ENCODE results near the gene TOM1L2.
A peak's percentile ranks its signal among the peaks of the same experiment; 100 is the strongest.

The TOM1L2 gene

DNA sequence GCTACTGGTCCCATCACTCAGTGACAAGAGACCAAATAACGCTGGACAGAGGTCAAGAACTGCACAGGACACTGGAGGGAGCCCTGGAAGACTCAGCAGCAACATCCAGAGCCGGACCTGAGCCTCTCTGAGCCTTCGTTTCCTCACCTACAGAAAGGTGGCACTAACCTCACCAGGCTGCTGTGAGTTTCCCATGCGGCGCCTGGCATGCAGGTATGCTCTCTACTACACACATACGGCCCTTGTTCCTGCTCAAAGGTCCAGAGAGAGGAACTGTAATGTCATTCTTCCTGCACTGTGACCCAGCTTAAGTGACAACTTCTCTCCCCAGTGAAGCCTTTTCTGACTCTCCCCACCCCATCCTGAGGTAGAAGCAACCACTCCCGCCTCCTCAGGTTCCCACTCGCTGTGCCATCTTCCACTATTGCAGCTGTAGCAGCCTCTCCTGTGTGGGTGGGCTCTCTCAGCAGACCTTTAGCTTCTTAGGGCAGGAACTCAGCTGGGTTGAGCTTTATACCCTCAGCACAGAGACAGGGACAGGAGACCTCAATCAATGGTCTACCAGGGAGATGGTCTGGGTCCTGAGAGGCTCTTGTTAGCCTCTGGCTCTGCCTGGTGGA is 91.5 kb downstream of the TOM1L2 start:
- H3K4me1 ChIP-seq (ENCODE audit: control insufficient read depth, insufficient read depth, low read length), result peaks cover 26% of the 10 kb centered on the region
- no peak overlapping the region for H3K9ac ChIP-seq (ENCODE audit: low read length)
- peaks cover 80% of the 10 kb centered on the region for H3K36me3 ChIP-seq (ENCODE audit: control insufficient read depth, insufficient read depth, low read length, severe bottlenecking)
- H3K4me3 ChIP-seq (ENCODE audit: low read length), result no peak overlapping the region
- no peaks in the 10 kb centered on the region for H3K27me3 ChIP-seq (replicated peaks; ENCODE audit: control insufficient read depth, insufficient read depth, low read length)
- H3K9me3 ChIP-seq (ENCODE audit: control insufficient read depth, low read length), result no peaks in the 10 kb centered on the region
- DNase-seq (ENCODE audit: low read depth), result no peak

DNA sequence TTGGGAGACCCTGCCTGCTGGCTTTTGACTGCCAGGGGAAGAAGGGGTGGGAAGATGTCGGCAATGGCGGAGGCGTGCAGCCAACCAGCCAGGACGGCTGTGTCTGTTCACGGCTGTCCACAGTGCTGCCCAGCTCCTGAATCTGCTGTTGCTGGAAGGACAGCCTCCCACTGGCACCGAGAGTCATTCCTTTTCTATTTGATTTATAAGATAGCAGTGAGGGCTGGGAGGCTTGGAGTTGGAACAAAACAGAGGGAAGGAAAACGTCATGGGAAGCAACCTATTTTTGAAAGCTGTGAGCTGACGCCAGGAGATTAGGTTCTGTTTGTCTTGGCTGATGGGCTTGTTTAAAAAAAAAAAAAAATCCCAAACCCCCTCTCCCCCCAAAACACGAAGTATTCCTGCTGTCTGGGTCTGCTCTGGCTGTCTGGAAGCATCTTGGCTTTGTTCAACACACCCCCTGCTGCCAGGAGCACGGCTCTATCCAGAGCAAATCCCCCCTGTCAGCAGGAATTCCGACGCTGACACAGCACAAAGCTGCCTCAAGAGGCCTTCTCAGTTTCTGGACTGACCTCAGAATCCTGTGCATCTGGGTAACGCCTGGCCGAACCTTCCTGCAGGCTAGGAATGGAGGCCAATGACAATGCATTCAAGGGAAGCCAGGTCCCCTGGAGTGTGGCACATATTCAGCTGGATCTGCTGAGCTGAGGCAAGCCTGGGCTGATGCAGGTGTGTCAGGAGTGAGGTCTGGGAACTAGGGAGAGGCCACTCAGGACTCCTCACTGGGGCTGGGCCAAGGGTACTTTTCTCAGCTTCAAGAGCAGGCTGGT is 94.5 kb downstream of the TOM1L2 start:
- H3K9ac ChIP-seq (ENCODE audit: low read length), result peak overlapping the region; percentile 51
- H3K36me3 ChIP-seq (ENCODE audit: control insufficient read depth, insufficient read depth, low read length, severe bottlenecking), result peaks cover 70% of the 10 kb centered on the region
- H3K27me3 ChIP-seq (replicated peaks; ENCODE audit: control insufficient read depth, insufficient read depth, low read length), result no peaks in the 10 kb centered on the region
- peaks cover 26% of the 10 kb centered on the region for H3K4me1 ChIP-seq (ENCODE audit: control insufficient read depth, insufficient read depth, low read length)
- peak; percentile 89 for DNase-seq (ENCODE audit: low read depth)
- H3K9me3 ChIP-seq (ENCODE audit: control insufficient read depth, low read length), result no peaks in the 10 kb centered on the region
- peak overlapping the region; percentile 39 for H3K4me3 ChIP-seq (ENCODE audit: low read length)

GRCh38 chr17:17876959-17877528 is 95.2 kb downstream of the TOM1L2 start:
- Histone ChIP-seq H3K27me3 (replicated peaks; ENCODE audit: control insufficient read depth, insufficient read depth, low read length) (no peaks in the 10 kb centered on the region), H3K4me1 (ENCODE audit: control insufficient read depth, insufficient read depth, low read length) (peaks cover 26% of the 10 kb centered on the region), H3K9me3 (ENCODE audit: control insufficient read depth, low read length) (no peaks in the 10 kb centered on the region), H3K36me3 (ENCODE audit: control insufficient read depth, insufficient read depth, low read length, severe bottlenecking) (peaks cover 63% of the 10 kb centered on the region), H3K4me3 (ENCODE audit: low read length) (peak overlapping the region; percentile 39), H3K9ac (ENCODE audit: low read length) (peak overlapping the region; percentile 51)
- DNase-seq (ENCODE audit: low read depth), result peak; percentile 42

DNA sequence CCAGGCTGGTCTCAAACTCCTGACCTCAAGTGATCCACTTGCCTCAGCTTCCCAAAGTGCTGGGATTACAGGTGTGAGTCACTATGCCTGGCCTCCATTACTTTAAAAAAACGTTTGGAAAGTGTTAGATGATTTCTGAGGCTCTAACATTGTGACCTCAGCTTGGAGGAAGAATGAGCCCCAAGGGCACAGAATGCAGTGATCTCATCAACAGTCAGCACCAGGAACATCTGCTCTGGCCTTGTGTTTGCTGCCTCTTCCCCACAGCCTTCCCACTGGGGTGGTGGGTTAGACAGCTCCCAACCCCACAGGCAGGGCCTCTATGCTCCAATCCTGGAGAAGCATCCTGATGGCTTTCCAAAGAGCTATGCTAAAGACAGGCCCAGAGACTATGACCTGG is 97.7 kb downstream of the TOM1L2 start:
- H3K27me3 ChIP-seq (replicated peaks; ENCODE audit: control insufficient read depth, insufficient read depth, low read length), result no peaks in the 10 kb centered on the region
- H3K9ac ChIP-seq (ENCODE audit: low read length), result no peak overlapping the region
- H3K36me3 ChIP-seq (ENCODE audit: control insufficient read depth, insufficient read depth, low read length, severe bottlenecking), result peaks cover 45% of the 10 kb centered on the region
- H3K9me3 ChIP-seq (ENCODE audit: control insufficient read depth, low read length), result no peaks in the 10 kb centered on the region
- H3K4me1 ChIP-seq (ENCODE audit: control insufficient read depth, insufficient read depth, low read length), result peaks cover 26% of the 10 kb centered on the region
- H3K4me3 ChIP-seq (ENCODE audit: low read length), result no peak overlapping the region
- DNase-seq (ENCODE audit: low read depth), result peak; percentile 28

- Histone ChIP-seq H3K9ac (ENCODE audit: low read length) (no peak overlapping the region), H3K27me3 (replicated peaks; ENCODE audit: control insufficient read depth, insufficient read depth, low read length) (no peaks in the 10 kb centered on the region), H3K4me1 (ENCODE audit: control insufficient read depth, insufficient read depth, low read length) (peaks cover 30% of the 10 kb centered on the region), H3K36me3 (ENCODE audit: control insufficient read depth, insufficient read depth, low read length, severe bottlenecking) (peaks cover 42% of the 10 kb centered on the region), H3K9me3 (ENCODE audit: control insufficient read depth, low read length) (no peaks in the 10 kb centered on the region), H3K4me3 (ENCODE audit: low read length) (no peak overlapping the region)
- DNase-seq (ENCODE audit: low read depth), result no peak
Observed at GRCh38 chr17:17873450-17873991, 98.7 kb downstream of the TOM1L2 start.

DNA sequence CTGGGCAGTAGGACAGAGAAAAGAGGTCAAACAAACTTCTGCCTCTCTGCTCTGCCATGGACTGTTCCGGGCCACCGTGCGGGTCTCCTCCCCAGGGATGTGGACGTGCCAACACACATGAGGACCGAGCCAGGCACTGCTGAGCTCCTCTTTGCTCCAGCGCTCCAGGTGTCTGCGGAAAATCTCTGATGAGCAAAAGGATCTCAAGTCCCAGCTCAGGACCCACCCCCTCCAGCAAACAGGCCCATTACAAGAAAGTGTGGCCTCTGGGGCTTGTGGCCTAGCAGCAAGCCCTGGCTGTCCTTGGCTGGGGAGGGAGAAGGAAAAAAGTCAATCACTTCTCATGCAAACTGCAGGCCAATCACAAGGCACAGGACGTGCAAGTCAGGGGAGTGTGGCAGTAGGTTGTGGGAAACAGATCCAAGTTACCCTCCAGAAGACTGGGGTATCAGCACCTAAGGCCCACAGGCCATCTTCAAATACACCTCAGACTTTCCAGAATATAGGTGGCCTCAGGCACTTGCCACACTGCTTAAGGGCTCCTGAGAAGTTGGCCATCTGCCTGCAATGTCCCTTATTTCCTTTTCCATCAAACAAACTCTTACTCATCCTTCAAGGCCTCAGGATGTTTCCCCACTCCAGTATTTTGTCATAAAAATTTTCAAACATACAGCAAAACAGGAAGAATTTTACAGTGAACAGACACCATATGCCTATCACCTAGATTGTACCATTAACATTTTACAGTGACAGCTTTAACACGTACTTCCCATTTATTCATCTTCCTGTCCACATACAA is 99.5 kb downstream of the TOM1L2 start:
- Histone ChIP-seq H3K27me3 (replicated peaks; ENCODE audit: control insufficient read depth, insufficient read depth, low read length) (no peaks in the 10 kb centered on the region), H3K4me1 (ENCODE audit: control insufficient read depth, insufficient read depth, low read length) (peaks cover 22% of the 10 kb centered on the region), H3K36me3 (ENCODE audit: control insufficient read depth, insufficient read depth, low read length, severe bottlenecking) (peaks cover 44% of the 10 kb centered on the region), H3K4me3 (ENCODE audit: low read length) (no peak overlapping the region), H3K9ac (ENCODE audit: low read length) (no peak overlapping the region), H3K9me3 (ENCODE audit: control insufficient read depth, low read length) (no peaks in the 10 kb centered on the region)
- DNase-seq (ENCODE audit: low read depth), result no peak

DNA sequence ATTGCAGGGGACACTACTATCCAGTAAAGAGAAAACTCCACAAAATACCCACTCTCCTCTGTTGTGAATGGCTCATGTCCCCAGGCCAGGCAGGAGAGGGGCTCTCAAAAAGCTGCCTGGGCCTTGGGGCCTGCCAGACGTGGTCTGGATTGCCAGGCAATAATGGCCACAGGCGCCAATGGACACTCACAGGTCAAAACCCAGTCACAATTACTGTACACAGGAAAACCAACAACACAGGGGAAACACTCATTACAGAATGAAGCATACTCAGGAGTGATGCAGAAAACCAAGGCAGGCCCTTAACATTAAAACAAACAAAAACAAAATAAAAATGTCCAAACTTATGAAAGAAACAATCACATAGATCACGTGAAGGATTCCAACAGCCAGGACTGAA is 100.3 kb downstream of the TOM1L2 start:
- Histone ChIP-seq H3K9ac (ENCODE audit: low read length) (no peak overlapping the region), H3K9me3 (ENCODE audit: control insufficient read depth, low read length) (no peaks in the 10 kb centered on the region), H3K36me3 (ENCODE audit: control insufficient read depth, insufficient read depth, low read length, severe bottlenecking) (peaks cover 52% of the 10 kb centered on the region), H3K4me3 (ENCODE audit: low read length) (no peak overlapping the region), H3K4me1 (ENCODE audit: control insufficient read depth, insufficient read depth, low read length) (peaks cover 14% of the 10 kb centered on the region), H3K27me3 (replicated peaks; ENCODE audit: control insufficient read depth, insufficient read depth, low read length) (no peaks in the 10 kb centered on the region)
- no peak for DNase-seq (ENCODE audit: low read depth)

DNA sequence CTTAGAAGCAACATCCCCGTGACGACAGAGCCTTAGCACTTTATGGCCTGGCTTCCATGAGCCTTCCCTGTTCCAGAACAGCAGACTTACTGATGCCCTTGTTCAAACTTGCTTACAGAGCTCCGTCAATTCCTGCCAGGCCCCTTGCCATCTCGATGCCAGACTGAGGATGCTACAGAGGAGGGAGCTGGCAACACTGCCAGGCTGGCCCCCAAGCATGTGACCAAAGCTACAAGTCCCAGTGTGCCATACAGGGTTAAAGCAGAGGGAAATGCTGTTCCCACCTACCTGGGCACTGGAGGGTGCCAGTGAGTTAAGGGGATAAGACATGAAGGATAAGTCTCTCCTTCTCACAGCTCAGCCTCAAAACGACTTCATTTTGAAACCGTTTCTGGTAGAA is 102.0 kb downstream of the TOM1L2 start:
- Histone ChIP-seq H3K36me3 (ENCODE audit: control insufficient read depth, insufficient read depth, low read length, severe bottlenecking) (peaks cover 48% of the 10 kb centered on the region), H3K9ac (ENCODE audit: low read length) (no peak overlapping the region), H3K27me3 (replicated peaks; ENCODE audit: control insufficient read depth, insufficient read depth, low read length) (no peaks in the 10 kb centered on the region), H3K4me3 (ENCODE audit: low read length) (no peak overlapping the region), H3K4me1 (ENCODE audit: control insufficient read depth, insufficient read depth, low read length) (peaks cover 5% of the 10 kb centered on the region), H3K9me3 (ENCODE audit: control insufficient read depth, low read length) (no peaks in the 10 kb centered on the region)
- DNase-seq (ENCODE audit: low read depth), result no peak

GRCh38 chr17:17868641-17869522 is 103.3 kb downstream of the TOM1L2 start:
- Histone ChIP-seq H3K36me3 (ENCODE audit: control insufficient read depth, insufficient read depth, low read length, severe bottlenecking) (peaks cover 47% of the 10 kb centered on the region), H3K9ac (ENCODE audit: low read length) (peak overlapping the region; percentile 32), H3K9me3 (ENCODE audit: control insufficient read depth, low read length) (no peaks in the 10 kb centered on the region), H3K27me3 (replicated peaks; ENCODE audit: control insufficient read depth, insufficient read depth, low read length) (no peaks in the 10 kb centered on the region), H3K4me1 (ENCODE audit: control insufficient read depth, insufficient read depth, low read length) (peaks cover 5% of the 10 kb centered on the region), H3K4me3 (ENCODE audit: low read length) (no peak overlapping the region)
- no peak for DNase-seq (ENCODE audit: low read depth)

DNA sequence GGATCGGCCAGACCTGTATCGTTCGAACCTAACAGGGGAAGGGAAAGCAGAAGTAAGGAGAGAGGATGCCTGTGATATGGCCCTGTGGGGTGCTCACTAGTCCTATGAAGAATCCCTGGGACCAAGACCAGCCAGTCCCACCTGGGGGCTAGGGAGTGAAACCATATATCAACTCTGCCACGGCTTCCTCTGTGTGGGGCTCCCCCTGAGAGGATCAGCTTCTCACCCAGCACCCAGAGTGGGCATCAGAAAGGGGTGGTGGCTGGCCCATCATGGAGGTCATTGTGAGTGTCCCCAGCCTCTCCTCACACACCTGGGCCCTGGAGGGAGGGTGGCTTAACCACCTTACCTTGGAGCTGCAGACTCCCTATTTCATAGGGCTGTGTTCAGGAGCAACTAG is 105.3 kb downstream of the TOM1L2 start:
- H3K9me3 ChIP-seq (ENCODE audit: control insufficient read depth, low read length), result no peaks in the 10 kb centered on the region
- no peak for DNase-seq (ENCODE audit: low read depth)
- no peak overlapping the region for H3K9ac ChIP-seq (ENCODE audit: low read length)
- peaks cover 5% of the 10 kb centered on the region for H3K4me1 ChIP-seq (ENCODE audit: control insufficient read depth, insufficient read depth, low read length)
- peaks cover 58% of the 10 kb centered on the region for H3K36me3 ChIP-seq (ENCODE audit: control insufficient read depth, insufficient read depth, low read length, severe bottlenecking)
- no peak overlapping the region for H3K4me3 ChIP-seq (ENCODE audit: low read length)
- H3K27me3 ChIP-seq (replicated peaks; ENCODE audit: control insufficient read depth, insufficient read depth, low read length), result no peaks in the 10 kb centered on the region

Data from adipocyte (in vitro differentiated cells).